DND-41 (cell line): ENCODE measurements around the gene DHRS4L2.
"Not testable (repeated sequence)": the region's sequence is repeated elsewhere in the genome, so short reads cannot be mapped to it uniquely, and the experiment has no call there.

Experiments used
- ATAC-seq: fragments of 200-7000 bp; cut with Tn5 transposase; 3 replicates; pipeline ENCODE4 v1.9.1; 2021; ENCODE audit warnings: low read depth; ENCODE audit not compliant: insufficient read depth
- DNase-seq: peaks from one replicate; pipeline ENCODE4 v3.0.0-alpha.2; 2020
- H2AFZ ChIP-seq: 2 replicates; pipeline ENCODE4 v1.6.0; 2012; ENCODE audit warnings: low read depth, low read length
- H3K27ac ChIP-seq: 2 replicates; pipeline ENCODE4 v1.5.1; 2012; ENCODE audit warnings: low read length, inconsistent platforms
- H3K27me3 ChIP-seq: fragments of 200-600 bp; sonication (generic); 2 replicates; pipeline ENCODE4 v1.6.0; 2012; ENCODE audit warnings: low read length, mild to moderate bottlenecking, inconsistent platforms; ENCODE audit not compliant: insufficient read depth, poor library complexity
- H3K36me3 ChIP-seq: 2 replicates; pipeline ENCODE4 v1.5.1; 2012; ENCODE audit warnings: low read length, inconsistent platforms; ENCODE audit not compliant: insufficient read depth
- H3K4me1 ChIP-seq: 2 replicates; pipeline ENCODE4 v1.5.1; 2012; ENCODE audit warnings: mild to moderate bottlenecking, low read length; ENCODE audit not compliant: insufficient read depth
- H3K4me2 ChIP-seq: 2 replicates; pipeline ENCODE4 v1.6.0; 2012; ENCODE audit warnings: mild to moderate bottlenecking, moderate library complexity, low read length, inconsistent platforms; ENCODE audit not compliant: insufficient read depth
- H3K4me3 ChIP-seq, 2 experiments: fragments of 200-600 bp in 1 of 2; shearing (Covaris generic) in 1 of 2; 2 replicates each; pipeline ENCODE4 v1.5.1; 2012 to 2016; ENCODE audit warnings: inconsistent platforms in 2 of 2, low read length in 2 of 2, mild to moderate bottlenecking in 2 of 2, low read depth in 1 of 2, moderate library complexity in 1 of 2
- H3K79me2 ChIP-seq: 2 replicates; pipeline ENCODE4 v1.6.0; 2012; ENCODE audit warnings: low read length, inconsistent platforms; ENCODE audit not compliant: insufficient read depth
- H3K9ac ChIP-seq: 2 replicates; pipeline ENCODE4 v1.6.0; 2012; ENCODE audit warnings: low read depth, mild to moderate bottlenecking, inconsistent platforms, low read length, moderate library complexity
- H3K9me3 ChIP-seq: 2 replicates; pipeline ENCODE4 v1.5.1; 2012; ENCODE audit warnings: low read length, moderate library complexity, mild to moderate bottlenecking, inconsistent platforms; ENCODE audit not compliant: insufficient read depth, severe bottlenecking
- H4K20me1 ChIP-seq: 2 replicates; pipeline ENCODE4 v1.6.0; 2012; ENCODE audit warnings: low read length; ENCODE audit not compliant: insufficient read depth
- EZH2 ChIP-seq: IDR thresholded peaks from 3 replicates; pipeline ENCODE4 v1.6.1; 2012; ENCODE audit warnings: borderline replicate concordance, low read depth, mild to moderate bottlenecking, moderate library complexity, low read length, inconsistent platforms; ENCODE audit not compliant: severe bottlenecking
- TF ChIP-seq, protein P1 (sequence below): IDR thresholded peaks from 2 replicates; pipeline ENCODE4 v1.5.1; 2012; ENCODE audit warnings: borderline replicate concordance, low read length, moderate library complexity, mild to moderate bottlenecking; ENCODE audit not compliant: poor library complexity, severe bottlenecking; ENCODE audit errors: extremely low read depth

DHRS4L2 gene

DNA sequence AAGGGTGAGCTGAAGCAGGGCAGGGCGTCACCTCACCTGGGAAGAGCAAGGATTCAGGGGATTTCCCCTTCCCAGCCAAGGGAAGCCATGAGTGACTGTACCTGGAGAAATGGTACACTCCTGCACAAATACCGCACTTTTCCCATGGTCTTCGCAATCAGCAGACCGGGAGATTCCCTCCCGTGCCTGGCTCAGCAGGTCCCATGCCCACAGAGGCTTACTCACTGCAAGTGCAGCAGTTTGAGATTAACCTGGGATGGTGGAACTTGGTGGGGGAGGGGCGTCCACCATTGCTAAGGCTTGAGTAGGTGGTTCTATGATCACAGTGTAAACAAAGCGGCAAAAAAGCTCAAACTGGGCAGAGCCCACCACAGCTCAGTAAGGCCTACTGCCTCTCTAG is 46.1 kb upstream of the DHRS4L2 start:
- TF ChIP-seq, protein P1, sequence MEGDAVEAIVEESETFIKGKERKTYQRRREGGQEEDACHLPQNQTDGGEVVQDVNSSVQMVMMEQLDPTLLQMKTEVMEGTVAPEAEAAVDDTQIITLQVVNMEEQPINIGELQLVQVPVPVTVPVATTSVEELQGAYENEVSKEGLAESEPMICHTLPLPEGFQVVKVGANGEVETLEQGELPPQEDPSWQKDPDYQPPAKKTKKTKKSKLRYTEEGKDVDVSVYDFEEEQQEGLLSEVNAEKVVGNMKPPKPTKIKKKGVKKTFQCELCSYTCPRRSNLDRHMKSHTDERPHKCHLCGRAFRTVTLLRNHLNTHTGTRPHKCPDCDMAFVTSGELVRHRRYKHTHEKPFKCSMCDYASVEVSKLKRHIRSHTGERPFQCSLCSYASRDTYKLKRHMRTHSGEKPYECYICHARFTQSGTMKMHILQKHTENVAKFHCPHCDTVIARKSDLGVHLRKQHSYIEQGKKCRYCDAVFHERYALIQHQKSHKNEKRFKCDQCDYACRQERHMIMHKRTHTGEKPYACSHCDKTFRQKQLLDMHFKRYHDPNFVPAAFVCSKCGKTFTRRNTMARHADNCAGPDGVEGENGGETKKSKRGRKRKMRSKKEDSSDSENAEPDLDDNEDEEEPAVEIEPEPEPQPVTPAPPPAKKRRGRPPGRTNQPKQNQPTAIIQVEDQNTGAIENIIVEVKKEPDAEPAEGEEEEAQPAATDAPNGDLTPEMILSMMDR, result no peak
- TF ChIP-seq EZH2, result no peak
- no peak for ATAC-seq

DNA sequence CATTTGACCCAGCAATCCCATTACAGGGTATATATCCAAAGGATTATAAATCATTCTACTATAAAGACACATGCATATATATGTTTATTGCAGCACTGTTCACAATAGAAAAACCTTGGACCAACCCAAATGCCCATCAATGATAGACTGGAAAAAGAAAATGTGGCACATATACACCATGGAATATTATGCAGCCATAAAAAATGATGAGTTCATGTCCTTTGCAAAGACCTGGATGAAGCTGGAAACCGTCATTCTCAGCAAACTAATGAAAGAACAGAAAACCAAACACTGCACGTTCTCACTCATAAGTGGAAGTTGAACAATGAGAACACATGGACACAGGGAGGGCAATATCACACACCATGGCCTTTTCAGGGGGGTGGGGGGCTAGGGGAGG is 39.7 kb upstream of the DHRS4L2 start:
- not testable (repeated sequence) for H4K20me1 ChIP-seq, H3K4me3 ChIP-seq, H3K27me3 ChIP-seq, H3K9me3 ChIP-seq, ATAC-seq, H3K36me3 ChIP-seq, H2AFZ ChIP-seq, DNase-seq, H3K4me2 ChIP-seq, H3K27ac ChIP-seq, H3K9ac ChIP-seq
- peaks cover 15% of the 10 kb centered on the region for H3K4me1 ChIP-seq
- peaks cover 11% of the 10 kb centered on the region for H3K79me2 ChIP-seq

More for the DNA sequence above, 46.1 kb upstream of the DHRS4L2 start:
- H2AFZ ChIP-seq, result no peak overlapping the region
- no peak overlapping the region for H3K27ac ChIP-seq
- no peaks in the 10 kb centered on the region for H3K27me3 ChIP-seq
- no peak overlapping the region for H3K4me3 ChIP-seq
- H3K9ac ChIP-seq, result no peak overlapping the region
- peaks cover 6% of the 10 kb centered on the region; the same call in 1 of the 2 replicates for H4K20me1 ChIP-seq
- no peak for DNase-seq
- no peaks in the 10 kb centered on the region for H3K79me2 ChIP-seq
- no peaks in the 10 kb centered on the region for H3K4me1 ChIP-seq
- peaks cover 15% of the 10 kb centered on the region for H3K36me3 ChIP-seq
- H3K4me2 ChIP-seq, result no peak overlapping the region
- H3K9me3 ChIP-seq, result no peaks in the 10 kb centered on the region

DNA sequence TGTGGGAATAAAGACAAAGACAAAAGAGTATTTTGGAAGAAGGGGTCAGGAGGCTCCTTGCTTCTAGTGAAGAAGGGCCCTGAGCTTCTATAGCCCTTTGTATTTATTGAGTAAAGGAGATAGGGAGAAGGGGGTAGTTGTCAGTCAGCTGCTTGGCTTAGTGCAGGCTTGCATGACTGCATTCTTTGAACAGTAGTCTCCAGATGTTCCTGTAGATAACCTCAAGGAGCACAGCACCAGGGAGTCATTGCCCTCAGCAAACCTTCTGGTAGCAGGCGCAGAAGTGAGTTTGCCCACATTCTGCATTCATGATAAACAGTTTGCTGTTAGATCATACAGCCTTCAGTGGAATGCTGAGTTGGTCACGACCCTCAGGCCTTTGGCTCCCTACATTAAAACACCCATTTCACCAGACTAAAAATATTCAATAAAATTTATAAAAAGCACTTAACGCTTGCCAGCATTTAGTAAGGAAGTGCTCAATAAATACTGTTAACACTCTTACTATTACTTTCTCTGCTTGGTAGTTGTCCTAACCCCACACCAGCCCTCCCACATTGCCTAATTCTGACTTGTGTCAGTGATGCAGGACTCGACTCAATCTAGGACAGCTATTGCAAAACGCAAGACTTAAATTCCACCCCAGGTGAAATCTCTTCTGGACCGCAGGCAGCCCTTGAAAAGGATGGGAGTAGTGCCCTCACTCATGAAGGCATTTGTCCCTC is 38.2 kb upstream of the DHRS4L2 start:
- Histone ChIP-seq H4K20me1 (no peaks in the 10 kb centered on the region), H3K9me3 (peaks cover 5% of the 10 kb centered on the region), H3K79me2 (peaks cover 13% of the 10 kb centered on the region), H3K4me2 (no peak overlapping the region), H3K9ac (no peak overlapping the region), H2AFZ (no peak overlapping the region), H3K4me1 (peaks cover 25% of the 10 kb centered on the region), H3K27me3 (no peaks in the 10 kb centered on the region), H3K4me3 (no peak overlapping the region), H3K27ac (no peak overlapping the region), H3K36me3 (0 out of 2 replicates have a peak, but pooled peaks cover 2% of the 10 kb centered on the region)
- ATAC-seq (no peak), DNase-seq (no peak)
- no peak for TF ChIP-seq EZH2
- TF ChIP-seq, protein P1, result no peak

DNA sequence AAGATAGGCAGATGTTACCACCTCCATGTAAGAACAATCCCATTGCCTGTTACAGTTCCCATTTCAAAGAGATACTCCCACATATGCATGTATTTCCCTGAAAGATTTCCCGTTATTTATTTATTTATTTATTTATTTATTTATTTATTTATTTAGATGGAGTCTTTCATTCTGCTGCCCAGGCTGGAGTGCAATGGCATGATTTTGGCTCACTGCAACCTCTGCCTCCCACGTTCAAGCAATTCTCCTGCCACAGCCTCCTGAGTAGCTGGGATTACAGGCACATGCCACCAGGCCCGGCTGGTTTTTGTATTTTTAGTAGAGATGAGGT is 37.6 kb upstream of the DHRS4L2 start:
- H3K4me3 ChIP-seq, H2AFZ ChIP-seq, H3K4me2 ChIP-seq, H3K9ac ChIP-seq, DNase-seq, H3K27ac ChIP-seq, H3K9me3 ChIP-seq, H4K20me1 ChIP-seq, H3K27me3 ChIP-seq, H3K36me3 ChIP-seq, ATAC-seq: not testable (repeated sequence)
- H3K4me1 ChIP-seq, result peaks cover 25% of the 10 kb centered on the region
- H3K79me2 ChIP-seq, result peaks cover 13% of the 10 kb centered on the region
